ENCODE data around the gene MYH15.

The MYH15 gene

DNA sequence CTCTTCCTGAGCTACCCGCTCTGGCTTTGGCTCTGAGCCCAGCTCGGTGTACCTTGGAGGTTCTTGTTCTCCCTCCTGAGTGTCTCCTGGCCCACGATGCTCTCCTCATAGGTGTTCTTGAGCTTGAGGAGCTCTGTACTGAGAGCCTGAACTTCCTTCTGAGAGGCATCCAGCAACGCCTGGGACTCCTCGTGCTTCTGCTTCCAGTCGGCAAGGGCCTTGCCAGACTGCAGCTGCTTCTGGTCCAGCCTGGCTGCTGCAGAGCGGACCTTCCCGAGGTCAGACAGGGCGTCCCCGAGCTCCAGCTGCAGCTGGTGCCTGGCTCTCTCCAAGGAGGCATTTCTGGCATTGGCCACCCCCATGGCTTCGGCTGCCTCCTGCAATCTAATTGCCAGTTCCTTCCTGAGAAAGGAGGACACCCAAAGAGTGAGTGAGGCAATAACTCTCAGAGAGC lies 99.8 kb downstream of the MYH15 start:
- DNase-seq, result no peak

- no peak for DNase-seq
Measured at GRCh38 chr3:108409800-108410178, 100.6 kb downstream of the MYH15 start.

- no peak for DNase-seq
Measured at GRCh38 chr3:108408883-108409799, 101.3 kb downstream of the MYH15 start.

GRCh38 chr3:108407886-108408285 lies 102.5 kb downstream of the MYH15 start:
- no peak for DNase-seq

GRCh38 chr3:108406661-108407206 lies 103.7 kb downstream of the MYH15 start:
- no peak for DNase-seq

GRCh38 chr3:108406063-108406660 lies 104.2 kb downstream of the MYH15 start:
- DNase-seq, result no peak

DNA sequence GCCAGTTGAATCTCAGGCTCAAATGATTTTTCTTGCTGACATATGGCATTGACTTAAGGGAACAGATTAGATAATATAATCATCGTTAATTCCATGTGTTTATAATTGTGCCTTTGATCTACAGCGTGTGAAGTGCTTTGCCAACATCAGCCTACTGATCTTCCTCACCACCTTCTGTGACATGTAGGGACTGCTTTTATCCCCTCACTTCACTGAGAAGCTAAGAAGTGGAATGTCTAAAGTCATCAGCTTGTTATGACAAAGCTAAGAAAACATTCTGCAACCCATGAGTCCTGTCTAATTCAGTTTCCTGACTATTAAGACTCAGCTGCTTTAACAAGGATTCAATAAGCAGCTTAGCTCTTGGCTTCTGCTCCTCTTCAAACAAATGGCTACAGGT lies 106.0 kb downstream of the MYH15 start:
- no peak for DNase-seq

DNA sequence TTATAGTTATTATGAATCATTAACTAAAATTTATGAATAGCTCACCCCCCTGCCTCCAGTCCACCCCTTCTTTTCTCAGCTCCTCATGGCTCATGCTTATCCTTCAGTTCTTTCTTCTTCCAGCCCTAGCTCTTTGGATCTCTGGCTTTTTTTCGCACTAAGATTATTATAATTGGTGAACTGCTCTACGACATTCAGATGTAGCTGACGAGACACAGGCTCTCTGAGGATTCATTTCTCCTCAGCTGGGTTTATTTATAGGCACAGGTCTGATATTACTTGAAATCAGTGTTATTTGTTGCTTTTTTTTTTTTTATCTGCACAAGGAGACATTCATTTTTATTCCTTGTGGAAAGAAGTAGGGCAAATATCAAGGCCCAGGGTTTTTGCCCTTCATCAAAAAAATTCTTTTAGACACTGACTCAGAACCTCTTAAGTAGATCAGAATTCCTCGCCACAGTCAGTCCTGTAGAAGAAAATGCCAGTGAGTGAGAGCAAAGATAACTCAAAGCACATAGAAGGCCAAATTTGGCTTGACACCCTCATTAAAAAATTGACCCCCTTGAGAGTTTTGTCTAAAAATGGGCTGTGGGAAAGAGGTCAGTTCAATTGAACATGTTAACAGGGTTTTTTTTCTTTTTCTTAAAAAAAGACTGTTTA lies 106.6 kb downstream of the MYH15 start:
- DNase-seq, result no peak

DNA sequence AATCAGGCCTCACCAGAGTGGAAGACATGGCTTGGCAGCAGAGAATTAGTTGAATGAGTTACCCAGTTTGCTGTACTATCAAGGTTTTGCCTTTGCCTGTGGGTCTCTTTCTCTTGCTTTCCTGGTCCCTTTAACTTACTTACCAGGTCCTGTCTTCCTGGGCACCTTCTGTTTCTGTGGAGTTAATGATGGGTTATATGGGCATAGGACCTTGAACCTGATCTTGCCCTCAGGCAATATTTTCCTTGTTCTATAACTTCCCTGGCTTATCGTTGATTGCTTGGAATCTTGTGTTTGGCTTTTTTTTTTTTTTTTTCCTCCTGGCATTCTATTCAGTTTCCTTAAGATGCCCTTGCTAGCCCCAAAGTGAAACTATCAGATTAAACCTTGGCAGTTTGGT lies 107.2 kb downstream of the MYH15 start:
- no peak for DNase-seq

GRCh38 chr3:108401836-108402235 lies 108.6 kb downstream of the MYH15 start:
- DNase-seq, result no peak

DNA sequence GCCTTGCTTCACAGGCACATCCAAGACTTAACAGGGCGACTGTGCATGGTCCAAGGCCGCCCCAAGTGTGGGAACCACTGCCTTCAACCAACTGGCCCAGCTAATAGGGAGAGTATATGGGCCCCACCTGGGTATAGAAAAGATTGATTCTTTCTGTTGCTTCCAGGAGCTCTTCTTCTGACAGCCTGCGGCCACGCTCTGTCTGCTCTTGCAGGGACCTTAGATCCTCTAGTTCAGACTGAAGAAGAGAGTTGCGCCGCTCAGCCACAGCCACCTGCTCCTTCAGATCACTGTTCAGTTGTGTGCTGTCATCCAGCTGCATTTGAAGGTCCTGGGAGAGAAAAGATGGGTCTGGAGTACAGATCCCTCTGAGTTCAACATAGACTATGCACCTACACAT lies 111.9 kb downstream of the MYH15 start:
- no peak for DNase-seq

- no peak for DNase-seq
Measured at GRCh38 chr3:108396336-108396735, 114.1 kb downstream of the MYH15 start.

- DNase-seq, result no peak
Measured at GRCh38 chr3:108394563-108394962, 115.8 kb downstream of the MYH15 start.

DNA sequence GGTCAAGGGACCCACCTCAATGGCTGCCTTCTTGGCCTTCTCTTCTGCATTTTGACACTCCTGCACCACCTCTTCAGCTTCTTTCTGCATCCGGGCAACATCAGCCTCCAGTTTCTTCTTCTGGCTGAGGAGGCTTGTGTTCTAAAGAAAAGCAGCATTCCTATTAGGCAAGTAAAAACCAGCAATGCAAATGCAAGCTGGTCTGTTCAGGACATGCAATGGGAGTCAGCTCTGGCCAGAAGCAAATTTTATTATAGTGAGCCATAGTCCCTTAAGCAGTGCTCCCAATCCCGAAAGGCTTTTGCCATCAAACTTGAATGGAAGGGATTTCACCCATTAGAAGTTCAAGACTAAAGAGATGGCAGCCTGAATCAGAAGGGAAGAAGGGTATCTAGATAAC lies 116.4 kb downstream of the MYH15 start:
- no peak for DNase-seq

DNA sequence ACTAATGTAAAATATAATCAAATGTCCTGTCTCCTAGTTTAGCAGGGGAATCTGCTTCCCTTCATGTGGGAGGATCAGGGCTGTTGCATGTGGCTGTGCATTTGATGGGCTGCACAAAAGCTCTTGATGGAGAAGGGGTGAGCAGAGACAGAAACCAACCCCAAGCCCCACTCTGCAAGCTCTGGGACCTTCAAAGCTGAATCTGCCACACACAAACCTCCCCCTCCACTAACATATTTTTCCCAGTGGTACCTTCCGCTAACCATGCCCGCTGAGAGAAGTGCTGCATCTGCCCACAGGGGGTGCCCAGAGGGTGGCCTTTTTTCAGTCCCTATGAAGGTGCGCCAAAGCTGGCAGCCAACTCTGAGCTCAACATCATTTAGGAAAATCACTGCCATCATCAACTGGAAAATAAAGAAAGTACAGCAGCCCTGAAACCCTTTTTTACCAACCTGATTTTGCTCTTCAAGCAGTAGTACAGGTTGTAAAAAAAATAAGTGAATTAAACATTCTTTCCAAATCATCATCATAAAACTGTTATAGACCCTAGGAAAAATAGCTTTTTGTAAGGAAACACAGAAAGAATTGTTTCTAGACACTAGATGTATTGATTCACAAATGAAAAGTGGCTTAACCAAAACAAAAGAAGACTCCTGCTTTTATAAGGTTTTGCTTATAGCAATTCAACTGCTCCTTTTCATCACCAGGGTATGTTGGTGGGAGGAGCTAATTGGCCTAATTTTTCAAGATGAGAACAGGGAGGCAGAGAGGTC lies 117.1 kb downstream of the MYH15 start:
- no peak for DNase-seq

DNA sequence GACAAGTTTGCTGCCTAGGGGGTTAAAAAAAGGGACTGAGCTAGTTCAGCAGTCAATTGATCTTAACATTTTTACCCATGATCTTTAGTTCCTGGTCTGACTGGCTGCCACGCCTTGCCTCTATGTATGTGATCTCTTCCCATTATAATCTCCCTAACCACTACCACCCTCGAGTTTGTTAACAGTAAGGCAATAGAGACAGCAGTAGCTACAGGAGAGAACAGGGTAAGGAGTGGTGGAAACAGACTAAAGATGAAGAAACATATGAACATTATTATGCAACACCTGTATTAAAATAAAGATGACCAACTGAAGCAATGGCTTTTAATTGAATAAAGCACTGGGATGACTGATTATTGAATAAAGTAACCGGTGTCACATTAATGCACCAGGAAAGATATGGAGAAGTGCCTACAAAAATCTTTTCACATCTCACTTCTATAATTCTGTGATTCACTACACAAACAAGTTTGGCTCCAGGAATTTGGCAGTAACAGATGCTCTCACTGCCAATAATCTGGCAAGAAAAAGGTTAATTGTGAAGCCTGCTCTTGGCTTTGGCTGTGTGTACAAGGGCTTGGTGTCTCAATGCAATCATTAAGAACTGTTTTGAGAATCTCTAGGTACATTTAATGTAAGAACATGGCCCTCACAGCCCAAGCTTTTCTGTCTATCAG lies 118.3 kb downstream of the MYH15 start:
- no peak for DNase-seq

DNA sequence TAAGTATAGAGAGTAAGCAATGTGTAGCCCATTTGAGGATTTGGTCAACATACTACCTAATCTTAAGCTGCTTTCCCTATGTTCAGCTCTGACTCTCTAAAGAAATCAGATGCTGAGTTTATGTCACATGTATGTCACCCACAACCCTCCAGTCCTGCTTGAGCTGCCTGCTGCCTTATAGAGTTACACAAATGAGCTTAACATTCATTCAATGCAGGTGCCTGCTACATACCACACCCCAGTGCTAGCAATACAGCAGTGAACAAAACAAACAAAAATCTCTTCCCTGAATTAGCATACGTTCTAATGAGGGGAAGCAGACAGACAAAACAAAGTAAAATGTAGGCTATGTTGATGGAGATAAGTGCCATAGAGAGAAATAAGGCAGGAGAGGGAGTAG lies 121.0 kb downstream of the MYH15 start:
- DNase-seq, result no peak

- no peak for DNase-seq
Measured at GRCh38 chr3:108388136-108389132, 122.0 kb downstream of the MYH15 start.

DNA sequence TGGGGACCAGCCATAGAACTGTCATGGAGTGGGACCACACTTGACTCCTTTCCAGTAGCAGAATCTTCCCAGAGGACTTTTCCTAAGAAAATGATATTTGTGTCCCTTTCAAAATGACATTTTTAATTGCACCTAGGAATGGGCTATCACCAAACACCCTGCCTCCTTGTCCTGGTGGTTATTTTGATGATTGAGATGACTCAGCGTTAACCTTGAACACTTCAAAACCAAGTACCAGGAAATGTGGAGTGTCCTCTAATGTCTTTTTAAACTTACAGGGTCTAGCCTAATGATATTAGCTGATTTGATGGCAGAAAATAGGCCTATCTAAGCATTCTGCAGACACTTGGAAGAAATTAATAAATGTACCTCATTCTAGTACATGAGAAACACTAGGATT lies 123.3 kb downstream of the MYH15 start:
- DNase-seq, result no peak

- no peak for DNase-seq
Measured at GRCh38 chr3:108383306-108383705, 127.1 kb downstream of the MYH15 start.

All from CD4-positive, alpha-beta T cell treated with Interleukin-17A for 4 hours (primary cell).